GM18951 (cell line): ENCODE measurements around the gene VPS35L.

ENCODE experiments used
- POLR2A ChIP-seq: IDR thresholded peaks from 4 replicates; pipeline ENCODE4 v1.6.1; 2011; ENCODE audit warnings: mild to moderate bottlenecking; ENCODE audit not compliant: insufficient read length, insufficient read depth; ENCODE audit errors: extremely low read depth
- in situ Hi-C: fragments of 300-500 bp; cut with MboI; formaldehyde crosslinking; loops from one replicate; pipeline ENCODE4 v1.12.0; 2022; ENCODE audit warnings: low sequenced_read_pairs, mixed read lengths, inconsistent platforms; ENCODE audit not compliant: unreplicated experiment

The VPS35L gene

GRCh38 chr16:19595043-19595767 lies 39.7 kb downstream of the VPS35L start:
- TF ChIP-seq POLR2A, result no peak
- in situ Hi-C loops, result no loop called here

DNA sequence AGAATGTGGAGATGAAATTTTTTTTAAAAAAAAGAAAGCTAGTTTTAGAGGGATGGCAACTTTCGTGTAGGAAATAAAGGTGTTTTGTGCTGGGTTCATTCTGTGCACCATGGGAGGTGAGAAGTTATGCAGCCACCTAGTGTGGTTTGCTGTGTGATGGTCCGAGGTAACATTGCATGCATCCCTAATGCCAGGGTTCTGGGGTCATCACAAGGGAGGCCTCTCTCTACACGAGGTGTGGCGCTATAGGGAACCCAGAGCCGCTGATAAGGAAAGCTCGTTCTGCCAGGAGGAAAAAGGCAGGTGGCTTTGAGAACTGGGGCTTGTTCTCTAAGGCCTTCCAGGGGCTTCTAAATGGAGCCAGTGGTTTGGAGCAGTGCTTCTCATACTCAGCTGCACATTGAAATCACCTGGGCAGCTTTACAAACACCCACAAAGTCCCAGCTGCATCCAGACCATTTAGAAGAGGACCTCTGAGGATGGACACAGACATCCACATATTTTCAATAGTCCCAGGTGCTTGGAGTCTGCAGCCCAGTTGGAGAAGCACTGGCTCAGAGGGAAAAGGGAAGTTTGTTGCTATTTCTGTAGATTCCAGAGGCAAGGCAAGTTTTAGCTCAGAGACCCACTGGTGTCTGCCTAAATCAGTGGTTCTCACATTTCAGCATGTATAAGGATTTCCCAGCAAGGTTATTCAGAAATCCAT lies 43.5 kb downstream of the VPS35L start:
- in situ Hi-C loops, result no loop called here
- no peak for TF ChIP-seq POLR2A

DNA sequence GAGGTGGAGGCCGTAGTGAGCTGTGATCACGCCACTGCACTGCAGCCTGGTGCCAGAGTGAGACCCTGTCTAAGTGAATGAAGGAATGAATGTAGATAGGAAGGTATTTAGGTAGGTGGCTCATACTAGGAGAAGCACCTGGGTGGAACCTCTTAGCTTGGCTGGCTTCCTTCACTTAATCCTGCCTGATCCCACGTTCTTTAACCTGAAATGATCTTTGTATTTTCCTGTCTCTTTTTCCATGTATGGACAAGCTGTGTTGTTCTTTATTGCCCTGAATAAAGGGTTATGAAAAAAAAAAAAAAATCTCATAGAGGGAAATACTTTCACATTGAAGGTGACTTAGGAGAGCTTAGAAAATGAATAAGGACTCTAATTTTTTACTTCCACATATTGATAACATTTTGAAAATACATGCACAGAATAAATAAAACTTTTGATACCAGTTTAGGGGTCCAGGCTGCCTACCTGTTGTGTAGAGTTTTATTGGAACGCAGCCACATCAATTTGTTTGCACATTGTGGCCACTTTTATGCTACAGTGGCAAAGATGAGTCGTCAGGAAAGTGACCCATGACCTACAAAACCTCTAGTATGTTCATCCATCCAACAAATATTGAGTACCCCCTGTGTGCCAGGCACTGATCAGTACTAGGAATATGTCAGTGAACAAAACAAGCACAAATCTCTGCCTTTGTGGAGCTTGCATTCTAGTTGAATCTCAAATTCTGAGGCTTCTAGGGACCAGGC lies 44.6 kb downstream of the VPS35L start:
- in situ Hi-C loops, result loop anchor here (10.0 kb wide), 1 partner anchor 285 kb away; the partner anchor contains the start of gene GPRC5B
- no peak for TF ChIP-seq POLR2A

- no peak for TF ChIP-seq POLR2A
- in situ Hi-C loops, result loop anchor here (10.0 kb wide), 1 partner anchor 283 kb away; the partner anchor contains the start of gene GPRC5B
Observed at GRCh38 chr16:19601083-19601976, 45.8 kb downstream of the VPS35L start.

DNA sequence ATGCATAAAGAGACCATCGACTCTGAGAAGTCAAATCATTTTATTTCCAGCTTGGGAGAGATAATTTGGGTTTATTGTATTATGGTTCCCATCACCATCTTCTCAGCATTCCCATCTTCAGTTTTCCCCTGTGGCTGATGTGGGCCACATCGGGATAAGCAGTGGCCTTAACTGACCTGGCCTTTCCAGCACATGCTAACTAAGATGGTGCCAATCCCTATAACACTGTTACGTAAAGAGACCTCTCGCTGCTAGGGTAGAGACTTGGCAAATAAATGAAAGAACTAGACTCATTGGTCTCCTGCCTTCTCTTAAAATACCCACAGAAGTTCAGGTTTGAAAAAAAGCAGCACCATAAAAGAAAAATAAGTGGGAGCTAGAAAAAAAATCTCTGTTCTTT lies 49.4 kb downstream of the VPS35L start:
- TF ChIP-seq POLR2A, result no peak
- in situ Hi-C loops, result loop anchor here (10.0 kb wide), 1 partner anchor 280 kb away; the partner anchor contains the start of gene GPRC5B

DNA sequence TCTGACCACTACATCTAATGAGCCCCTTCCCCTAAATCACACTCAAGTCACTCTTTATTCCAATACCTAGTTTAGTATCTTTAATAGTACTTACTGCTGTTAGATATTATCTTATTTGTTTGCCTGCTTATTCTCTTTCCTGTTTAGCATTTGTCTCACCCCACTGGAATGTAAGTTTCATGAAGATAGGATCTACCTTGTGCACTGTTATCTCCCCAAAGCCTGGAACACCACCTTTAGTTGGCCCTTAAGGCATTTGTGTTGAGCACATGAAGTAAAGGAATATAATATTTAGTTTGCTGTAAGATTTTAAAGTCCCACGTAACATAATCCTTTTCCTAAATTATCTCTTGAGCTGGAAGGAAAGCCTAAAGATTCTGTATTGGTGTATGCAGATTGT lies 50.2 kb downstream of the VPS35L start:
- in situ Hi-C loops, result loop anchor here (10.0 kb wide), 1 partner anchor 279 kb away; the partner anchor contains the start of gene GPRC5B
- no peak for TF ChIP-seq POLR2A

DNA sequence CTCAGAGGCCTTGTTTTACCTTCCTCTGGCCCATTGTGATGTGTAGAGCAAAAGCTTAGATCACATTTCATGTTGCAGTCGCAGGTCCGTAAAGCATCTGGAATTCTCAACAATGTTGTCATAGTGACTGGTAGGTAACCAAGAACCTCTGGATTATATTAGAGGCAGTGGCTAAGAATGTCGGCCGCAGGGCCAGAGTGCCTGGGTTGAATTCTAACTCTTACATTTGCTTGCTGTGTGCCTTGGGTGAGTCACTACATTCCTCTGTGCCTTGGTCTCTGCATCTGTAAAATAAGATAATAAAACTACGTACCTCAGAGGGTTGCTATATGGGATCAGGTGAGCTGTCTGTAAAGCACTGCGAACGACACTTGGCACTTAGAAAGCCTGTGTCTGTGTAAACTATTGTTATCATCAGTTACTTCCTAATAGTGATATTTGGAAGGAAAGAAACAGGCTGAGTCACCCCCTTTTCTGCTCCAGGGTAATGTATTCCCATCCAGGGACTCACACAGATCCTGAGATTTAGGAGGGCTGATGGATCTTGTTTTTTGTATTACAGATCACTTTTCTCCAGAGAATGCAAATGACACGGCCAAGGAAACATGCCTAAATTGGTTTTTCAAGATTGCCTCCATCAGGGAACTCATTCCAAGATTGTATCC lies 52.2 kb downstream of the VPS35L start:
- in situ Hi-C loops, result loop anchor here (10.0 kb wide), 1 partner anchor 277 kb away; the partner anchor contains the start of gene GPRC5B
- no peak for TF ChIP-seq POLR2A

GRCh38 chr16:19609359-19609758 lies 53.9 kb downstream of the VPS35L start:
- TF ChIP-seq POLR2A, result no peak
- in situ Hi-C loops, result loop anchor here (10.0 kb wide), 1 partner anchor 275 kb away; the partner anchor contains the start of gene GPRC5B

DNA sequence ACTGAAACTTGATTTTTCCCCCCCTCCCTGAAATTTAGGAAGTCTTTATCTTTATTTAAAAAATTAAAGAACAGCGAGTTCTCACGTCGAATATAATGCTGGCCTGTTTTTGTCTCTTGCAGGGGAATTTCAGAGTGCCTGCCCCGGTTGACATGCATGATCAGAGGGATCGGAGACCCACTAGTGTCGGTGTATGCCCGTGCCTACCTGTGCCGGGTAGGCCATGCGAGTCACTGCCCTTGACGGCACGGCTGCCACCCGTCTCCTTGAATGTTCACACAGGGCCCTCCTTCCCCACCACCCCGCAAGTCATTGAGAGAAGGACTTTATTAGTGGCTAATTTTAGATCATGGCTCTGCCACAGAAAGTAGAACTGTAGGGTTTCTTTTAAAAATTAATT lies 54.7 kb downstream of the VPS35L start:
- in situ Hi-C loops, result no loop called here
- TF ChIP-seq POLR2A, result no peak

GRCh38 chr16:19613834-19614233 lies 58.3 kb downstream of the VPS35L start:
- TF ChIP-seq POLR2A, result no peak
- in situ Hi-C loops, result no loop called here

GRCh38 chr16:19616241-19616640 lies 60.7 kb downstream of the VPS35L start:
- in situ Hi-C loops, result no loop called here
- no peak for TF ChIP-seq POLR2A

DNA sequence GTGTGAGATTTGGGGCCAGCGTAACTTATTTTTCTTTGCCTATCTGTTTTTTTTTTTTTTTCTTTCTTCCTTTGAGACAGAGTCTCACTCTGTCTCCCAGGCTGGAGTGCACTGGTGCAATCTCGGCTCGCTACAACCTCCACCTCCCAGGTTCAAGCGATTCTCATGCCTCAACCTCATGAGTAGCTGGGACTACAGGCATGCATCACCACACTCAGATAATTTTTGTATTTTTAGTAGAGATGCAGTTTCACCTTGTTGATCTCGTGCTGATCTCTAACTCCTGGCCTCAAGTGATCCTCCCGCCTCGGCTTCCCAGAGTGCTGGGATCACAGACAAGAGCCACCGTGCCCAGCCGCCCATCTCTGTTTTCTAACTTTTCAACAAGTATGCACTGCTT lies 63.4 kb downstream of the VPS35L start:
- TF ChIP-seq POLR2A, result no peak
- in situ Hi-C loops, result no loop called here
